GM19351 (cell line): ENCODE results near the gene ANO2.
"Not testable (repeated sequence)": the region's sequence is repeated elsewhere in the genome, so short reads cannot be mapped to it uniquely, and the experiment has no call there.

Experiments used
- ATAC-seq: cut with Tn5 transposase; IDR thresholded peaks from one replicate; pipeline ENCODE4 v1.9.1; 2021; ENCODE audit warnings: mild to moderate bottlenecking, moderate library complexity; ENCODE audit not compliant: unreplicated experiment

Gene ANO2

GRCh38 chr12:5561846-5562245, 383.2 kb downstream of the ANO2 start:
- ATAC-seq = no peak

GRCh38 chr12:5561057-5561456, 384.0 kb downstream of the ANO2 start:
- ATAC-seq = no peak

GRCh38 chr12:5560265-5560664, 384.8 kb downstream of the ANO2 start:
- ATAC-seq = no peak

GRCh38 chr12:5557906-5558305, 387.2 kb downstream of the ANO2 start:
- ATAC-seq = no peak

GRCh38 chr12:5556946-5557673, 387.9 kb downstream of the ANO2 start:
- no peak for ATAC-seq

GRCh38 chr12:5556033-5556614, 388.9 kb downstream of the ANO2 start:
- no peak for ATAC-seq

- ATAC-seq = no peak
Observed at GRCh38 chr12:5554711-5555110, 390.3 kb downstream of the ANO2 start.

- ATAC-seq = no peak
Observed at GRCh38 chr12:5549011-5549410, 396.0 kb downstream of the ANO2 start.

- ATAC-seq = no peak
Observed at GRCh38 chr12:5548152-5548943, 396.7 kb downstream of the ANO2 start.

- ATAC-seq = no peak
Observed at GRCh38 chr12:5546616-5547015, 398.4 kb downstream of the ANO2 start.

GRCh38 chr12:5537771-5538170, 407.3 kb downstream of the ANO2 start:
- no peak for ATAC-seq

GRCh38 chr12:5537026-5537615, 407.9 kb downstream of the ANO2 start:
- not testable (repeated sequence) for ATAC-seq

GRCh38 chr12:5535541-5535940, 409.5 kb downstream of the ANO2 start:
- no peak for ATAC-seq

GRCh38 chr12:5534426-5535199, 410.4 kb downstream of the ANO2 start:
- no peak for ATAC-seq

GRCh38 chr12:5533368-5533767, 411.7 kb downstream of the ANO2 start:
- ATAC-seq = no peak

- ATAC-seq = no peak
Observed at GRCh38 chr12:5525783-5526367, 419.2 kb downstream of the ANO2 start.

- no peak for ATAC-seq
Observed at GRCh38 chr12:5524769-5525436, 420.2 kb downstream of the ANO2 start.

GRCh38 chr12:5524116-5524768, 420.8 kb downstream of the ANO2 start:
- ATAC-seq = no peak

- no peak for ATAC-seq
Observed at GRCh38 chr12:5523396-5524115, 421.5 kb downstream of the ANO2 start.
